Measurements from ENCODE around the gene IRF8.

The IRF8 gene

GRCh38 chr16:85950136-85950918, 51.4 kb downstream of the IRF8 start:
- no peak for DNase-seq (ENCODE audit: low read depth)
- H3K4me3 ChIP-seq (ENCODE audit: low read depth, low read length) = no peak overlapping the region
- TF ChIP-seq CTCF (IDR thresholded peaks at IDR 0.05; ENCODE audit: control insufficient read depth, extremely low read depth, insufficient read depth) = no peak

- TF ChIP-seq CTCF (IDR thresholded peaks at IDR 0.05; ENCODE audit: control insufficient read depth, extremely low read depth, insufficient read depth) = no peak
- H3K4me3 ChIP-seq (ENCODE audit: low read depth, low read length) = no peak overlapping the region
- no peak for DNase-seq (ENCODE audit: low read depth)
These were observed 53.2 kb downstream of the IRF8 start for GRCh38 chr16:85952197-85952596.

GRCh38 chr16:85952811-85953210, 53.8 kb downstream of the IRF8 start:
- H3K4me3 ChIP-seq (ENCODE audit: low read depth, low read length) = no peak overlapping the region
- DNase-seq (ENCODE audit: low read depth) = no peak
- no peak for TF ChIP-seq CTCF (IDR thresholded peaks at IDR 0.05; ENCODE audit: control insufficient read depth, extremely low read depth, insufficient read depth)

- DNase-seq (ENCODE audit: low read depth) = no peak
- TF ChIP-seq CTCF (IDR thresholded peaks at IDR 0.05; ENCODE audit: control insufficient read depth, extremely low read depth, insufficient read depth) = no peak
- no peak overlapping the region for H3K4me3 ChIP-seq (ENCODE audit: low read depth, low read length)
These were observed 56.1 kb downstream of the IRF8 start for GRCh38 chr16:85954927-85955519.

- H3K4me3 ChIP-seq (ENCODE audit: low read depth, low read length) = no peak overlapping the region
- DNase-seq (ENCODE audit: low read depth) = no peak
- no peak for TF ChIP-seq CTCF (IDR thresholded peaks at IDR 0.05; ENCODE audit: control insufficient read depth, extremely low read depth, insufficient read depth)
These were observed 56.6 kb downstream of the IRF8 start for GRCh38 chr16:85955566-85955965.

- no peak for DNase-seq (ENCODE audit: low read depth)
- TF ChIP-seq CTCF (IDR thresholded peaks at IDR 0.05; ENCODE audit: control insufficient read depth, extremely low read depth, insufficient read depth) = no peak
- H3K4me3 ChIP-seq (ENCODE audit: low read depth, low read length) = no peak overlapping the region
These were observed 57.5 kb downstream of the IRF8 start for GRCh38 chr16:85956426-85956825.

Data from LNCaP clone FGC (cell line).